Non-pigmented ciliary epithelial cell (primary cell): ENCODE measurements around the gene VAV2.

Experiments used
- DNase-seq: peaks from one replicate; pipeline ENCODE4 v3.0.0-alpha.2; 2010; ENCODE audit warnings: low read depth

The VAV2 gene

GRCh38 chr9:133780962-133781827, 210.9 kb downstream of the VAV2 start:
- no peak for DNase-seq

DNA sequence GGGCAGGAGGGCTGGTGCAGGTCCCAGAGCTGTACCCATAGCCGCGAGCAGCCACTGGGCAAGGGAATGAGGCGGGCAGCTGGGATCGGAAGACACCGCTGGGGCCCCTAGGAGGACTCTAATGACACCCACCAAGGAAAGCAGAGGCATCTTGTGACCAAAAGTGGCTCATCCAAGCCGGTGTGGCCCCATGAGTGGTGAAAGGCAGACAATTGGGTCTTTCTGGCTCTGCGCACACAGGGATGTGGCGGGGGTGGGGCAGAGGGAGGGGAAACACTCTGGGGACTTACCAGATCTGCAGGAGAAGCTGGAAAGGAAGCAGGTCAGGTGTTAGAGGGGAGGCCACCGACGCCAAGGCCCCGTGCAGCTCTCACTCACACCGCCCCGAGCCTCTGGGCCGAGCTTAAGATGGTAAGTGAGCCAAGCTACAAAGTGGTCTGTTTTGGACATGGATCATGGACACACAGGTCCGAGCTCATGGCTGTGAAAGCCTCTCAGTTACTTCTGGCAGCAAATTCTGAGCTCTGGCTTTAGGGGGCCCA, 211.6 kb downstream of the VAV2 start:
- DNase-seq: no peak

- DNase-seq: no peak
Observed at GRCh38 chr9:133779516-133780403, 212.4 kb downstream of the VAV2 start.

DNA sequence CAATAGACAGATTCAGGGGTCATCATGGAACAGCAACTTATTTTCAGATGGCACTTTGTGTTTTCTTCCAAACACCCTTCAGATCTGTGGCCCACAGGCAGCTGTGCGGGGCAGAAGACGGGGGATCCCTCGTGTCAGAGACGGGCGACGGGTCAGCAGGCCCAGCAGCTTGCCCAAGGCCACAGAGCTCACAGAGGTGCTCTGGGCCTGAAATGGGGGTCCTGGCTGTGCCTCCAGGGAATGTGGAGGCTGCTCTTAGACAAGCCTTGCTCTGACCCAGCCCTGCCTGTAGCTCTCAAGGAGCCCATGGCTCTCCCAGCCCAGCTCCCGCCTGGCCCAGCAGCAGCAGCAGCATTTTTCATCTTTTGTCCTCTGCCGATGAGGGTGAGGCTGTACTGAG, 213.0 kb downstream of the VAV2 start:
- DNase-seq: no peak

GRCh38 chr9:133778336-133779013, 213.6 kb downstream of the VAV2 start:
- DNase-seq: no peak

DNA sequence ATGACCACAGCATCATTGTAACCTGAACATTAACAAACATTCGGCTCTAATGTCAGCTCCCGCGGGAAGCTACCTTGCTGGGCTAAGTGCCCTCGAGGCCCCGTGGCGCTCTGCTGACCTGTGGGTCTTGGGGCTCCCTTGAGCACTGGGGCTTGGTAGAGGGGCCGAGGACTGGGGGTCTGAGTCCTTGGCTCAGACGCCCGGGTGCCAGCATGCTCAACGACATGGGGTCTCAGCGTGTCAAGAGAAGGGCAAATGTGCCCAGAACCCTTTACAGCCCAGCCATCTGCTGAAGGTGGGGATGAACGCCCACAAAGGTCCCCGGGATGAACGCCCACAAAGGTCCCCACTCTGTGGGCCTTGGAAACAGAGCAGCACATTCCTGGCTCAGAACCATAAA, 214.3 kb downstream of the VAV2 start:
- DNase-seq: no peak

DNA sequence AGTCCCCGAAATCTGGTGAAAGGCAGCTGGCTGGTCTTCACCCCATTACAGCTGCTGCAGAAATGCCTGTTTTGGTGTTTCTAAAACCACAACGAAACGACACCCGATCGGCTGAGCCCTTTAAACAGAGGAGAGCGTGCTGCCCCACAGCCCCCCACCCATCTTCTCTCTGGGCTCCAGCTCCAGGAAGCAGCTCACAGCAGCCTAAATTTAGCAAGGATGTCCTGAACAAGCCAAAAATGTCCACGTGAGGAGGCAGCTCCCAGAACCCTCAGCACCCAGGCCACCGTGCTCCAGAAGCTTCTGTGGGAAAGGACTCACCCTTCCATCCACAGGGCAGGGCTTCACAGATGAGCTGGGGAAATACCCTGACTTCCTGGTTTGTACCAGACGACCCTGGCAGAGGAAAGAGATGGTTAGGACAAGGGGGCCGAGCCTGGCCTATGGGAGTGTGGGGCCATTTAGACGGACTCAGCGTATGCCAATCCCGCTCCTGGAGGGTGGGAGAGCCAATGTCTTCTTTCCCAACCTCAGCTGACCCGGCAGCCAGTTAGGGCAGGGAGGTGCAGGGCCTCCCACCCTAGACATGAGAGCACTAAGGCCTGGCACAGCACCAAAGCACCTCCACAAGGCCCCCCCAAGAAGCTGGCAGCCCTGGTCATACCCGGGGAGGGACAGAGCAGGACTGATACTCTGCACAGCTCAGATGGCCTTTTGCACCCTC, 214.9 kb downstream of the VAV2 start:
- DNase-seq: no peak

GRCh38 chr9:133775951-133776905, 215.9 kb downstream of the VAV2 start:
- DNase-seq: no peak

- DNase-seq: no peak
Observed at GRCh38 chr9:133775291-133775690, 216.8 kb downstream of the VAV2 start.

GRCh38 chr9:133774799-133775198, 217.3 kb downstream of the VAV2 start:
- no peak for DNase-seq

DNA sequence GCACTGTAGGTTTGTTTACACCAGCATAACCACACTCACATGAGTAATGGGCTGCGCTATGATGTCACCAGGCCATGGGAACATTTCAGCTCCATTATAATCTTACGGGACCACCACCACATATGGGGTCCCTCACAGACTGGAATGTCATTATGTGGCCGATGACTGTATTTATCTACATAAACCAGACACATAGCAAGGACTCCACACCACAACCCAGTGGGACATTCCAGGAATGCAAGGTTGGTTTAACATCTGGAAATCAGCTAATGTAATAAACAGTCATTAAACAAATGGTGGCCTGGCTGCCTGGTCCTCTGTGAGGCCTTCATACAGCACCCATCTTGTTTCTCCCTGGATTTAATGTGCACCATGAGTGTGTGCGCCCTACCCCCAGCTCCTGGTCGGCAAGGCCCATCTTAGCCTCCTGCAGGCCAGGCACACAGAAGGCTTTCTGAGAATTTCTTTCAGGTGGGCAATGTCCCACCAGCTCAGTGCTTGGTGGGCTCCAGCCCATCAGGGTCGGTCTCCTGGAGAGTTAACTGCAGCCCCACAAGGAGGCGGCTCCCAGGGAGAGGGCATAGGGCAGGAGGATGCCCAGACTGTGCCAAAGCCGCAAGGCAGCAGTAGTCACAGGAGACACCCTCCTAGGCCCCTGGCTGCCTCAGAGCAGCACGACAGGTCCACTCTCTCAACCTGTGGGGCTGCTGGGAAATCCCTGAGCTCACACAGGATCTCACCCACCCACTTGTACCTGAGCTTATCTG, 218.1 kb downstream of the VAV2 start:
- DNase-seq: no peak

DNA sequence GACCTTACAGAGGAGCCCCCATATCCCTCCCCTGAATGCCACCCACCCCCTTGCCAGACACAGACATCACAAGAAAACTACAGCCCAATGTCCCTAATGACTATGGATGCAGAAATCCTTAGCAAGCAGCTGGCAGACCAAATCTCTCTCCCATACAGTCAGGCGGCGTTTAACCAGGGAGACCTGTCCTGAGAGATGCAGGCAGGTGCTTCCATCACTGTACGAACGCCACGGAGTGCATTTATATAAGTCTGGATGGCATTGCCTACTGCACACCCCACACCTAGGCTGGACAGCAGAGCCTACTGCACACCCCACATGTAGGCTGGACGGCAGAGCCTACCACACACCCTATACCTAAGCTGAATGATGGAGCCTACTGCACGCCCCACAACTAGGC, 219.5 kb downstream of the VAV2 start:
- no peak for DNase-seq

DNA sequence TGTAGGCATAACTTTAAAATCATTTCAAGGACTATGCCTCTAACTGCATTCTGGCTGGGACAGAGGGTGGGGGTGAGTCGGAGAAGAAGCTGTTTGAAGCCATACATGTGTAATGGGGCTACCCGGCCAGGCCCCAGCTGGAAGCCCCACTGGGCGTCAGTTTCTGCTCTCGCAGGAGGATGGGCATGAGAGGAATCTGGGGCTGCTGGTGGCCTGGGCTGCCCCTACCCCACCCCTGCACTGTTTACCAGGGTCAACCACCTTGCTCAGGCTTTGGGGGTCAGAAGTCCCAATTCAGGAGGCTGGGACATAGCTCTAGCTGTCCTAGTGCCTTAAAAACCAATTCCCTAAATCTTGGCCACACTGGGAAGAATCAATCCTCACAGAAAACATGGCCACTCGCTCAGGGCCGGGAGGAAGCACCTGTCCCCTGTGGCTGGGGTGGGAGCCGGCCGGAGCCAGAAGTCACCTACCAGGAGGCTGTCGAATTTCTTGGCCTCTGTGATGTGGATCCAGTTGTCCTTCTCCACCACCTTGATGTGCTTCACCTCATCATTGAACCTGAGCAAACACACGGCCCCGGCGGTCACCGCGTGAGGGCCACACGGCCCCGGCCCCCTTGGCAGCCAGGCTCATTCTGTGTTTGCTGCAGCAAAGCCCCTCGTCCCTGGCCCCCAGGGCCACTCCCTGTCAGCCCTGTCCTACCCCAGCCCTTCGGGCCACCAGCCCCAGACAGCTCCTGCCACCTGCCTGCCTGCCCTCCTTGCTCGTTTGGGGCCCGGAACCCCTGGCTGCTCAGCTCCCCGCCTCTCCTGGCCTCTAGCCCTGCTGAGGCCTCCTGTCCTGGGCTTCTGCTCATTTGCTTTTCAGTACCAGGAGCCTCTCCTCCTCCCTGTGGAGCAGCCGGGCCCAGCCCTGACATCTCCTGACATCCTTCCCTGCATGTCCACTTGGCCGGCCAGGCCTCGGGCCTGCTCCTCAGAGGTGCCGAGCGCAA, 220.3 kb downstream of the VAV2 start:
- no peak for DNase-seq

- DNase-seq: no peak
Observed at GRCh38 chr9:133770076-133770777, 221.9 kb downstream of the VAV2 start.

GRCh38 chr9:133769511-133770075, 222.5 kb downstream of the VAV2 start:
- no peak for DNase-seq

- no peak for DNase-seq
Observed at GRCh38 chr9:133768859-133769510, 223.1 kb downstream of the VAV2 start.

GRCh38 chr9:133768371-133768858, 223.7 kb downstream of the VAV2 start:
- no peak for DNase-seq
